Measurements from ENCODE around the gene RPS14. TPM values are rescaled to one million over a fixed set of nuclear protein-coding genes. Genes with fewer than 3 reads are reported as not detected.

The RPS14 gene
- total RNA-seq, 4 donors from 2014 or later, result 1,684 to 3,537 (median 3,314) TPM

DNA sequence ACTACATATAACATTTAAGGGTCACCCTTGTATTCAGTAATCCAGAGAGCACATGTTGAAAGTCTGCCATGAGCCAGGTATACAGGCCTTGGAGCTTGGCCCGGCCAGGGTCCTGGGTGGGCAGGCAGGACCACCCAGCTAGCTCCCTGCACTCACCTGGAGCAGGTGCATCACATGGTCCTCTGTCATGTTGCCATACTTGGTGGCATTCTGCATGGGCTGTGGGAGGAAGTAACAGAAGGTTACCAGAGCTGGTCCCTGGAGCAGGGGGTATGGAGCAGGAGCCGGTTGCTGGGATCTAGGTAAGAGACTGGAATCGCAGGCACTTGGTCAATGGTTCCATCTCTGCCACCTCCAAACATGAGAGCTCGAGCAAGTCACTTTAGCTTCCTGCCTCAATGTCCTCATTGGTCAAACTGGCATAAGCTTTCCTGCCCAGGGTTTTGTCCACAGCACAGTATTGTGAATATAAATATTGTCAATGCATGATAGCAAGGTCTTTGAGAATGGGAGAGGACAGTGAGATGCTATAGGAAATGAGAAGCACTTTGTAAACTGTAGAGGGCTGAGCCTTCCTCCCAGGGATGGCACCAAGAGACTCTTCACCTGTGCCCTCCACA lies 43.3 kb downstream of the RPS14 start:
- Histone ChIP-seq H3K36me3 (peaks cover 20% of the 10 kb centered on the region), H3K9me3 (no peaks in the 10 kb centered on the region), H3K27me3 (no peaks in the 10 kb centered on the region), H3K4me1 (peaks cover 14% of the 10 kb centered on the region), H3K27ac (no peak overlapping the region), H3K4me3 (no peak overlapping the region)
- no peak for DNase-seq (ENCODE audit: low spot score in 2 of 2)
- TF ChIP-seq, protein P1, sequence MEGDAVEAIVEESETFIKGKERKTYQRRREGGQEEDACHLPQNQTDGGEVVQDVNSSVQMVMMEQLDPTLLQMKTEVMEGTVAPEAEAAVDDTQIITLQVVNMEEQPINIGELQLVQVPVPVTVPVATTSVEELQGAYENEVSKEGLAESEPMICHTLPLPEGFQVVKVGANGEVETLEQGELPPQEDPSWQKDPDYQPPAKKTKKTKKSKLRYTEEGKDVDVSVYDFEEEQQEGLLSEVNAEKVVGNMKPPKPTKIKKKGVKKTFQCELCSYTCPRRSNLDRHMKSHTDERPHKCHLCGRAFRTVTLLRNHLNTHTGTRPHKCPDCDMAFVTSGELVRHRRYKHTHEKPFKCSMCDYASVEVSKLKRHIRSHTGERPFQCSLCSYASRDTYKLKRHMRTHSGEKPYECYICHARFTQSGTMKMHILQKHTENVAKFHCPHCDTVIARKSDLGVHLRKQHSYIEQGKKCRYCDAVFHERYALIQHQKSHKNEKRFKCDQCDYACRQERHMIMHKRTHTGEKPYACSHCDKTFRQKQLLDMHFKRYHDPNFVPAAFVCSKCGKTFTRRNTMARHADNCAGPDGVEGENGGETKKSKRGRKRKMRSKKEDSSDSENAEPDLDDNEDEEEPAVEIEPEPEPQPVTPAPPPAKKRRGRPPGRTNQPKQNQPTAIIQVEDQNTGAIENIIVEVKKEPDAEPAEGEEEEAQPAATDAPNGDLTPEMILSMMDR (IDR thresholded peaks at IDR 0.05), result no peak
- TF ChIP-seq EP300 (IDR thresholded peaks at IDR 0.05) (no peak), POLR2AphosphoS5 (IDR thresholded peaks at IDR 0.05) (no peak), POLR2A (IDR thresholded peaks at IDR 0.05) (no peak)
- WGBS, result 81% methylated on average over 4 of the region's 4 CpGs

DNA sequence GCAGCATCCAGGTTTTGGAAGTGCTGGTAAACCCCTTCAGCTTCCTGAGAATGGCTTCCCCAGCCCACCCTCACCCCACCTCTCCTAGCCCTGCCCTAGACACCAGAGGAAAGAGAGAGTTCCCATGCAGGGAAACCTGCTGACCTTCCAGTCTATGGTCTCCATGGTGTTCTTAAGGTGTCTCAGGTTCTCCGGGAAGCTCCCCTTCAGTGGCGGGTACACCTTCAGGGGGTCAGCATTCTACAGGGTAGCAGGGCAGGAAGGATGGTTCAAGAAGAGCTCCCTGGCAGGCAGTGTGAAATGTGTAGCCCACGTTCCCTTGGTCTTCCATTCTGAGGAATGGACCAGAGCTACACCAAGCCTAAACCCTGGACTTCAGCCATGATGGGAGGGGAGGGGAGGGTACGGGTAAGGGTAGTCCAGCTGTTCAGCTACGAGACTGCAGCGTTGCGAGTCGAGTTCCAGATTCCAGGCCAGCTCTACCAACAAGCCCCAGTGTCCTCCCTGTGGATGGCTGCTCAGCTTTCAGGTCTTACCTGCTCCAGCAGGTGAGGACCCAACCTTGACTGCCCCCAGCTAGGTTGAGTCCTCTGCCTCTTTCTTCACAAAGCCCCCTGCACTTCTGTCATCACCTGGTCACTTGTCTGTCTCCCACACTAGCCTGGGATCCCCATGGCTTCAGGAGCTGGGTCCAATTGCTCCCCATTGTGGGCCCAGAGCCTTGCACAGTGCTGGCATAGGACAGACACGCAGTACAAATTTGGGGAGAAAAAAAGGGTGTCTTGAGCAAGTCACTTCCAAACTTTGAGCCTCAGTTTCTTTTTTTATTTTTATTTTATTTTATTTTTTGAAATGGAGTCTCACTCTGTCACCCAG lies 44.4 kb downstream of the RPS14 start:
- TF ChIP-seq, protein P1 (IDR thresholded peaks at IDR 0.05), result no peak
- TF ChIP-seq EP300 (IDR thresholded peaks at IDR 0.05) (no peak), POLR2AphosphoS5 (IDR thresholded peaks at IDR 0.05) (no peak), POLR2A (IDR thresholded peaks at IDR 0.05) (no peak)
- Histone ChIP-seq H3K27me3 (no peaks in the 10 kb centered on the region), H3K4me1 (peaks cover 6% of the 10 kb centered on the region), H3K9me3 (no peaks in the 10 kb centered on the region), H3K36me3 (peaks cover 24% of the 10 kb centered on the region), H3K4me3 (no peak overlapping the region), H3K27ac (no peak overlapping the region)
- 84% methylated on average over 7 of the region's 9 CpGs for WGBS
- no peak for DNase-seq (ENCODE audit: low spot score in 2 of 2)

DNA sequence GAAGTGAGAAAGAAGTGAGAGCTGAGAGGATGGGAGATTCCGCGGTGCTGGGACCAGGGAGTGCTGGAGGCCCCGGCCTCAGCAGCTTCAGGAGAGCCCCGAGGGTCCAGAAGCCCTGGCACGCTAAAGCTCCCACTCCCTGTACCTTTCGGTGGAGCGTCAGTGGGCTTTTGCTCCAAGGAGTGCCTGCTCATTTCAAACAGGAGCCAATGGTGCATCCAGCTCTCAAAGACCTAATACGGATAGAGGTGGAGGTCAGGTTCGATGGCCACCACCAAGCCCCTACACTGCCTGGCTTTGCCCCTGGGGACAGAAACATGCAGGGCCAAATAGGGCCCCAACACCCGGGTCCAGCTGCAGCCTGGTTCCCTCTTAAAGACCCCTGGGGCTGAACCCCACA lies 45.0 kb downstream of the RPS14 start:
- H3K36me3 ChIP-seq, result peaks cover 31% of the 10 kb centered on the region
- no peak for DNase-seq (ENCODE audit: low spot score in 2 of 2)
- H3K4me3 ChIP-seq, result no peak overlapping the region
- TF ChIP-seq POLR2A (IDR thresholded peaks at IDR 0.05), result no peak
- TF ChIP-seq POLR2AphosphoS5 (IDR thresholded peaks at IDR 0.05), result no peak
- TF ChIP-seq, protein P1 (IDR thresholded peaks at IDR 0.05), result no peak
- TF ChIP-seq EP300 (IDR thresholded peaks at IDR 0.05), result no peak
- H3K27me3 ChIP-seq, result no peaks in the 10 kb centered on the region
- H3K4me1 ChIP-seq, result no peaks in the 10 kb centered on the region
- no peak overlapping the region for H3K27ac ChIP-seq
- H3K9me3 ChIP-seq, result no peaks in the 10 kb centered on the region
- WGBS, result 95% methylated on average over 8 of the region's 10 CpGs

DNA sequence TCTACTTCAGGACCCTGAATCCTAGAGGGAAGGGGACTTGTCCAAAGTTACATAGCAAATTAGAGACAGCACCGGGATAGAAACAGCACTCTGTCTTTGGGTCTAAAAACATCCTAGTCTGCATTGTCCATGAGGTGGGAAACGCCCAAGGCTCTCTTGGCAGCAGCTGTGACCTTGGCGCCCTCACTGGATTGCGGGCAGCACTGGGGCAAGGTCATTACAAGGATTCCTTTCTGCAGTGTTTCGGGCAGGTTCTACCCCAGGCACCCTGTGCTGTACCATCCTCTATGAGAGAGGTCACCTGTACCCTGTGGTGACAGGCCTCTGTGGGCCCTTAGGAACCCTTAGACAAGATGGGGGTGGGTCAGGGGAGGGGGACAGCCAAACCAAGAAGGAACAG lies 45.4 kb downstream of the RPS14 start:
- no peak for DNase-seq (ENCODE audit: low spot score in 2 of 2)
- TF ChIP-seq, protein P1 (IDR thresholded peaks at IDR 0.05), result no peak
- Histone ChIP-seq H3K9me3 (no peaks in the 10 kb centered on the region), H3K27me3 (no peaks in the 10 kb centered on the region), H3K27ac (no peak overlapping the region), H3K36me3 (peaks cover 35% of the 10 kb centered on the region), H3K4me1 (no peaks in the 10 kb centered on the region), H3K4me3 (no peak overlapping the region)
- 50% methylated on average over 5 of the region's 5 CpGs for WGBS

DNA sequence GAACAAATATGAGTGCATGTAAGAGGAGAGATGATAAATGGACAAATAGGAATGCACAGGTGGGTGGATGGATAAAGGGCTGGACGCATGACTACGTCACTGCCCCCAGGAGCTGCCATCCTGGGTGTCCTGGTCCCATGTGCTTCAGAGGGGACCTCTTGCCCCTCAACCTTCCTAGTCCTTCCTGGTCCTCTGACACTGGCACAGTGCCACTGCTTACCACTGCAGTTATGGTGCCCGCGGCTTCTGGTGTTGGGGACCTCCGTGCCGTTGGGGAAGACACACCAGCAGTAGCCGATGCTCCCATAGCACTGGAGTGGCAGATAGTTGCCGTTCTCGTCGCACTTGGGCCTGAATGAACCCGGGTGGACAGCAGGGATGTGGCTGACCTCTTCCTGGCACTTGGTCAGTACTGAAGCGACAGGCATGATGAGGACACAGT lies 46.6 kb downstream of the RPS14 start:
- Histone ChIP-seq H3K36me3 (peaks cover 47% of the 10 kb centered on the region), H3K4me3 (no peak overlapping the region), H3K27ac (no peak overlapping the region), H3K9me3 (no peaks in the 10 kb centered on the region), H3K4me1 (no peaks in the 10 kb centered on the region), H3K27me3 (no peaks in the 10 kb centered on the region)
- 94% methylated on average over 10 of the region's 12 CpGs for WGBS
- TF ChIP-seq EP300 (IDR thresholded peaks at IDR 0.05) (no peak), POLR2AphosphoS5 (IDR thresholded peaks at IDR 0.05) (no peak), POLR2A (IDR thresholded peaks at IDR 0.05) (no peak)
- TF ChIP-seq, protein P1 (IDR thresholded peaks at IDR 0.05), result no peak
- DNase-seq (ENCODE audit: low spot score in 2 of 2), result no peak
